NOMO-1 treated with dmso at 0.1 percent for 144 hours (cell line): ENCODE data around the gene MAML1.
"Not testable (repeated sequence)": the region's sequence is repeated elsewhere in the genome, so short reads cannot be mapped to it uniquely, and the experiment has no call there.

Experiments
- DNase-seq: peaks from one replicate; lab custom pipeline; 2025; ENCODE audit not compliant: unreplicated experiment; lab: John Stamatoyannopoulos, UW

Gene MAML1

GRCh38 chr5:179767496-179768100 lies 35.0 kb downstream of the MAML1 start:
- DNase-seq = peak; percentile 38

GRCh38 chr5:179768326-179769085 lies 35.9 kb downstream of the MAML1 start:
- no peak for DNase-seq

DNA sequence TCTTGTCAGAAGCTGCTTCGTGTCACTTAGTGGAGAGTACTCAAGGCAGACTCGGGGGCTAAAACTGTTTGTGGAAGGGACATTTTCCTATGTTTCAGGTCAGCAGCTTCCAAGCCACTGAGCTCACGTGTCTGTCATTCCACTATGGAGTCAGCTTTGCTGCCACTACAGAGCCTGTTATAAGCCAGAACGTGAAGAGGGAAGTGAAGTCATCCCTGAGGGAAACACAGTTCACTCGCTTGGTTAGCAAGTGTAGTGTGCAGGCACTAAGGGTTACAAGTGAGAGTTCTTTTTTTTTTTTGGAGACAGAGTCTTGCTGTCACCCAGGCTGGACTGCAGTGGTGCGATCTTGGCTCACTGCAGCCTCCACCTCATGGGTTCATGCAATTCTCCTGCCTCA lies 36.6 kb downstream of the MAML1 start:
- DNase-seq = no peak

DNA sequence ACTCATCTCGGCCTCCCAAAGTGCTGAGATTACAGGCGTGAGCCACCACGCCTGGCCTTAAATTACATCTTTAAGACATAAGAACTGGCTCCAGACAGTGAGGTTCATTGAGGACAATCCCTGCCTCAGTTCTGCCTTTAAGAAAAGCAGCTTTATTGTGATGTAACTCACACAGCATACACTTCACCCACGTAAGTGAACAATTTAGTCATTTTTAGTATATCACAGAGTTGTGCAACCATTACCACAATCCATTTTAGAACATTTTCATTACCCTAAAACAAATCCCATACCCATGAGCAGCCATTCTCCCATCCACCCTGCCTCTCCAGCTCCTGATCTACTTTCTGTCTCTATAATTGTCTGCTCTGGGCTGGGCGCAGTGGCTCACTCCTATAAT lies 37.2 kb downstream of the MAML1 start:
- no peak for DNase-seq

GRCh38 chr5:179771311-179771895 lies 38.8 kb downstream of the MAML1 start:
- no peak for DNase-seq

GRCh38 chr5:179772351-179772750 lies 39.7 kb downstream of the MAML1 start:
- DNase-seq = peak; percentile 78

DNA sequence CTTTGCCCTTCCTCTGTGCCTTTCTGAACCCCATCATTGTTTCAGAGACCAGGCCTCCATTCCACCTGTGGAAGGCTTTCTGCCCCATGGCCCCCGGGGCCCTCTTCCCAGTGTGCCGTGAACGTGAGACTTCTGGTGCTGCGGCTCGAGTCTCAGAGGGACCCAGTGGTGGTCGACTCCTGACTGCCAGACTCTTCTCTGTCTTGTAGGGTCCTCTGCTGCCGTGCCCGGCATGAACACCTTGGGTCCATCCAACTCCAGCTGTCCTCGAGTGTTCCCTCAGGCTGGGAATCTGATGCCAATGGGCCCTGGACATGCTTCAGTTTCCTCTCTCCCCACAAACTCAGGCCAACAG lies 41.0 kb downstream of the MAML1 start:
- no peak for DNase-seq

- no peak for DNase-seq
Measured at GRCh38 chr5:179774442-179774841, 41.8 kb downstream of the MAML1 start.

- no peak for DNase-seq
Measured at GRCh38 chr5:179776411-179776938, 43.9 kb downstream of the MAML1 start.

DNA sequence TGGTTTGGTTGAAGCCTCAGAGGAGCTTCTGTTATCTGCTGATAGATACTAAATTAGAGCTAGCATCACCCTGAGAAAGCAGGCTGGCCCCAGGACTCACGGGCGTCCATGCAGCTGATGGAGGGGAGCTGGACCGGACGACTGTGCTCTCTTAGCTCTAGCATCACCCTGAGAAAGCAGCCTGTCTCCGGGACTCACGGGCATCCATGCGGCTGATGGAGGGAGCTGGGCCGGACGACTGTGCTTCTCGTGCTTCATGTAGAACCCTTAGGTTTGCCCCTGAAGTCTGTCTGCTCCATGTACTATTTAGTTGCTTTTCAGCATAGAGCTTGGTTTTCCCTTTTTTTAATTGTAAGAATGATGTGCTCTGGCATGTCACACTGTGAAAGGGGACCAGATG lies 44.8 kb downstream of the MAML1 start:
- DNase-seq = no peak

DNA sequence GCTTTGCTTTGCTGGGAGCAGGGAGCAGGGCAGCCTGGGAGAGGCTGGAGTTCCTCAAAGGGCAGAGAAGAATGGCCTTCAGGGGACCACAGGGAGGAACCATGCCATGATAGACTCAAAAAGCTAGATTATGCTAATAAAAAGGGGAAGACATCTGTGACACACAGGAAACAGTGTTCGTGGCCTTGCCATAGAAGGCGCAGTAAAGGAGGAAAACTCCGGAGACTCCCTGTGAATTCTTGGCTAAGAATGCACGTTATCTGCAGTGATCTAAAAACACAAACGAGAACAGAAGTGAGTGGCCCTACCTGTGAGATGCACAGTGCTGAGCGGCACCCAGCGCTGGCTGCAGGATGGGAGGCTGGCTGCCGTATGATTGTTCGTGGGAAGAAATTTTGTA lies 45.3 kb downstream of the MAML1 start:
- DNase-seq = no peak

DNA sequence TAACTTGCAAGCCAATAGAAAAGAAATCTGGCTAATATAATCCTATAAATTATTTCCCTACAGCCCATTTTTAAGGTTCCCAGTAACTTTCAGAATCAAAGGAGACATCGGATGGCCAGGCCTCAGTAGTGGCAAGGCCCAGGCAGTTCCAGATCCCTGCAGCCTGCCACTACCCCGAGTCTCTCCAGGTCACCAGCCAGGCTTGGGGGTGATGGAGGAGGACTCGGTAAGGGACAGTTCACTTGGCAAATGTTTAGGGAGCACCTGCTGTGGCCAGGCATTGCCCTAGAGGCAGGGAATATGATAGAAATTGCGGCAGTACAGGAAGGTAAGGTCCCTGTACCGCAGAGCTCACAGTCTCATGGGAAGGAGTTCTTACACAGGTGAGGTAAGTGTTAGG lies 46.0 kb downstream of the MAML1 start:
- DNase-seq = no peak

GRCh38 chr5:179779826-179780225 lies 47.2 kb downstream of the MAML1 start:
- no peak for DNase-seq

- peak; percentile 77 for DNase-seq
Measured at GRCh38 chr5:179780362-179780761, 47.7 kb downstream of the MAML1 start.

DNA sequence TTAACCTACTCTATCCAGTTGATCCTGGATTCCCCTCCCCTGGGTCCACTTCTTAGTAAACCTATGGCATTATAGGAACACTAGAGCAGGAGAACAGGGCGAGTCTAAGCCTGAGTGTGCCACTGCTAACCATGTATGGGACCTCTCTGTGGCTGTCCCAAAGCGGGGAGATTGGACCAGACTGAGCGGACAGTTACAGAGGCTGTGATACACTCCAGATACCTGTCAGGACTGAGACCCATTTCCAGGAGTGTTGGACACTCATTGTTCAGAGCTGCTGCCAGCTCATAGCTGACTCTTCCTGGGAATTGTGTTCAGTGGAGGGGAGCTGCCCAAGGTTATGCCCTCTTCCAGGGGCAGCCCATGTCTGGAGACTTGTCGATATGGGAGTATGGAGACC lies 49.2 kb downstream of the MAML1 start:
- no peak for DNase-seq

GRCh38 chr5:179783128-179783527 lies 50.5 kb downstream of the MAML1 start:
- DNase-seq = no peak

DNA sequence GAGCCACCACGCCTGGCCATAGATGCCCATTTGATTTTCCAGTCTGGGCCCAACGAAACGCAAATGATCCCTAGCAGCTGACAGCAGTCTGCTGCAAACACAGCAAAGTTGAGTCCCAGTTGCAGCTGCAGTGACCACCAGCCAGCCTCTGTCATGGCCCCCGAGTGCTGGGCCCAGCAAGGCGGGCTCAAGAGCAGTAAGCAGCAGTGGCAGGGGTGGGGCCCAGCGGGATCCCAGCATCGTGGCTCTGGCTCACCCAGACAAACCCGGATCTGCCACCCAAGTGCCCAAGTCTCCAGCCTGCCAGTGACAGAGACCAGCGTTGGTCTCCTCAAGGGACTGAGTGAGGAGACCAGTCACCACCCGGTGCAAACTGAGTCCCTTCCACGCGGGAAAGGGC lies 54.2 kb downstream of the MAML1 start:
- DNase-seq = no peak

- DNase-seq = no peak
Measured at GRCh38 chr5:179788193-179788854, 55.7 kb downstream of the MAML1 start.

DNA sequence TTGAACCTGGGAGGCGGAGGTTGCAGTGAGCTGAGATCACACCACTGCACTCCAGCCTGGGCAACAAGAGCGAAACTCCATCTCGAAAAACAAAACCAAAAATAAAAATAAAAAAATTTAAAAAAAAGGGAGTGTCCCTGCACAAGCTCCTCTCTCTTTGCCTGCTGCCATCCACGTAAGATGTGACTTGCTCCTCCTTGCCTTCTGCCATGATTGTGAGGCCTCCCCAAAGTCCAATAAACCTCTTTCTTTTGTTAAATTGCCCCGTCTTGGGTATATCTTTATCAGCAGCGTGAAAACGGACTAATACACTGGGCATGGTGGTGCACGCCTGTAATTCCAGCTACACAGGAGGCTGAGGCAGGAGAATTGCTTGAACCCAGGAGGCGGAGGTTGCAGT lies 56.7 kb downstream of the MAML1 start:
- DNase-seq = not testable (repeated sequence)

DNA sequence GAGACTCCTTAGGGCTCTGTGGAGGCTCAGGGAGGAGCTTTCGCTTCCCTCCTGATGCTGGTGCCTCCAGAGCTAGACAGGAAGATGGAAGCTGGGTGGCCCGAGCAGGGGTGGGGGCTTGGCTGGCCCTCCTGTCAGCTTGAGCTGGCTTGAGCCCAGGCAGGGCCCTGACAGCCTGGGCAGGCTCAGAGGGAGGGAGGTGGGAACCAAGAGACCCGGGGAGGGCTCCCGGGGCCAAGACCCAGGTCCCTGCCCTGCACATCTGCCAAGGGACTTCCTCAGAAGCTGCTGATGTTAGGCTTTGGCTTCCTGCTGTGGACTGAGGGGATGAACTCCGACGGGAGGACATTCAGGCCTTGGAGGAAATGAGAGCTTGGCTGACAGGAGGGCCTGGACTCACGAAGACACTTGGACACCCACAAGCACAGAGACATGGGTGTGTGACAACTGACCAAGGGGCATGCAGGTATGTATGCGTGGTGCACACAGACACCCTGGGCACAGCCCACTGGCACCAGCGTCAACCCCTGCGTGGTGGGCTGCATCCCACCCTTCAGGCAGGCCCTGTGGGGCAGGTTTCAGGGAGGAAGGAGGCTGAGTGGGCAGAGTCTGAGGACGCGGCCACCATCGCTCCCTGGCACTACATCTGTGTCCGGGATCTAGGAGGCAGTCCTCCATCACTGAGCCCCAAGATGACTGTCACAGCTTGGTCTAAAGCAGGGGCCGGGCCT lies 59.4 kb downstream of the MAML1 start:
- no peak for DNase-seq
